ENCODE results near the gene ADO.
A peak's percentile ranks its signal among the peaks of the same experiment; 100 is the strongest.

The ADO gene

DNA sequence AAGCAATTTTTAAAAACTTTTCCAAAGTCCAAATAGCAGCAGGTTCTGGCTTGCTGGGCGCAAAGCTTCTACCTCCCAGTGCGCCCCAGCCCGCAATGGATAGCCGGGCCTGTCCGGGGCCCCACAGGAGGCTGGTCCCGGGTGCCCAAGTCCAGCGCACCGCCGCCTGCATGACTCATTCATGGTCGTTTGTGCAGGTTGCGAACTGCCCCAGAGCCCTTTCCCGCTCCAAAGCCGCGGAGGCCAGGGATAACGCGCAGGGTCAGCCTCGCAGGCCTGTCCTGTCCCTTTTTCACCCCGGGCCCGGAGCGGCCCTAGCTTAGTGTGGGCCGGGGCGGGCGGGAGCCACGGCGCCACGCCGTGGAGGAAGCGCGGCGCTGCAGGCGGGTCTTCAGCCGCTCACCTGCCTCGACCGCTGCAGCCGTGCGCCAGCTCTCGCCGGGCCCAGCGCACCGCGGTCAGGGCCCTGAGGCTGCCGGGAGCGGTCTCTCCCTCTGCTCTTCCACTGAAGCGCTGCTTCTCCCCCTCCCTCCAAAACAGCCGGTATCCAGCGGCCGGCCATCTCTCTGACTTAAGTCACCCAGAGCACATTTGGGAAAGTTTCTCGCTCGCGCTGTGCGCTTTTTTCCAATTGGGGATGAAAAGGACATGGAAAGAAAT, 13.4 kb downstream of the ADO start:
- DNase-seq (ENCODE audit: low spot score) = peak; percentile 56

DNA sequence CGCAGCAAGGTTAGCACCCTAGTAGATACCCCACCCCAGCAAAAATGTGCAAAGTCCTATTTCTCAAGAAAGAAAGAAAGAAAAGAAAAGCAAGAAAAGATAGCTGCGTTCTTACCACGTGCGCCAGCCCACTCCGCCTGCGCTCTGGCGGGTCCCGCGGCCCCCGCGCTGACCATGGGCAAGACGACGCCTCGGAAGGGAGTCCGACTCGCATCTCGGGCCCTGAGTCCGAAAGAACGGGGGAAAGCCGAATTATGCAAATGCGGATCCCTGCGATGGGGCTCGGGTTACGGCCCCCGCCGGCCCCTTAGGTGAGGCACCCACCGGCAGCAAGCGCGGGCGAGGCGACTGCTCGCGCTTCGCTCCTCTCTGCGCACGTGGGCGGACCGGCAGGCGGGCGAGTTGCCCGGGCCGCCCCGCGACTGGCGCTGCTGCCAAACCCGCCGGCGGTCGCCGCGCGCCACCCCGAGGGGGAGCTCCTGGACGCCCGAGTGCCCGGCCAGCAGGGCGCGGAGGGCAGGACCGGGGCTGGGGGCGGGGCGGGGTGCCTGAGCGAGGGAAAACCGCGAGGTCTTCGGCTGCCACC, 14.0 kb downstream of the ADO start:
- no peak for DNase-seq (ENCODE audit: low spot score)

DNA sequence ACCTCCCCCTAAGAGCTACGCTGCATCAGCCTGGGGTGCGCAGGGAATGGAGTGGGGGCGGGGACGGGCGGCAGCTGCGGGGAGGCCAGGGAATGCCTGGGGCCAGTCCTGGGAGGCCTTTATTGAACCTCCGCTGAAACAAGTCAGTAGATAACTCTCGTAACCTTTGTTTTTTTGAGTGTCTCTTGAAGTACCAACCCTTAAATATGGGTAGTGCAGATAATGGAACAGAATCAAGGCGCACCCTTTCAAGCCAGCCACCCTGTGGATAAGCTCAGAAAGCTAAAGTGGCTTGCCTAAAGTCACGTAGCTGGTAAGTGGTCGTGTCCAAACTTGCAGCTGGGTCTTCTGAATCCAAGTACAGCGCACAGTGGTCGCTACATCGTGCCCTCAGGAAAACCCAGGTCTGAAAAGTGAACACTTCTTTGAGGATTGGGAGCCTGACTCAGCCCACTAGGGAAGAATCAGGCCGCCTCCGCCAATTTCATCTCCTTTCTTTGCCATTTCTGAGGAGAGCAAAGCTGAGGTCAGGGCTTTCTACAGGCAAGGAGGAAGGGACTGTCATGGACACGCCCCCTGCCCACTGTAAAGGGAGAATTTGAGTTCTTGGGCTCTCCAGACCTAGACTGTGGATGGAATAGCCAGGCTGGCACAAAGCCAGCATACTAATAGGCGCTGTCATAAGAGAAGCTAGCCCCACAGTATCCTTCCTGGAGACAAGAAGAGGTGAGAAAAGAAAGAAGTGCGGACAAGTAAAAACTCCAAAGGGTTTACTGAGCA, 14.8 kb downstream of the ADO start:
- DNase-seq (ENCODE audit: low spot score) = no peak

DNA sequence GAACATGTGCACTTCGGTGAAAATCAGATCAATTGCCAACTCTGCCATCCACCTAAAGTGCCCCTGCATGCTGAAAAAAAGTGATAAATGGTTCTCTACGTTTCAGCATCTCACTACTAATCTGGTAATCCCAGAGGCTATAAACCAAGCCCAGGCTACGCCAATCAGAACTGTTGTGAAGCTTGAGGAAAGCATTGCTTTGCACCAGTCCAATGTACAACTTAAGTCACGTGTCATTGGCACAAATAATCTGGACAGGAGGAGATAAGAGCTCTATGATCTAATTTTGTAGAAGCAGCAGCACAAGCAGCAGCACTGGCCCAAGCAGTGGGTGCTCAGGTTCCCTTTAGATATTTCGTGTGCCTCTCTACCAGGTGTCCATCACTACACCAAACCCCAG, 16.1 kb downstream of the ADO start:
- DNase-seq (ENCODE audit: low spot score) = no peak

GRCh38 chr10:62826273-62826672, 21.8 kb downstream of the ADO start:
- DNase-seq (ENCODE audit: low spot score) = no peak

DNA sequence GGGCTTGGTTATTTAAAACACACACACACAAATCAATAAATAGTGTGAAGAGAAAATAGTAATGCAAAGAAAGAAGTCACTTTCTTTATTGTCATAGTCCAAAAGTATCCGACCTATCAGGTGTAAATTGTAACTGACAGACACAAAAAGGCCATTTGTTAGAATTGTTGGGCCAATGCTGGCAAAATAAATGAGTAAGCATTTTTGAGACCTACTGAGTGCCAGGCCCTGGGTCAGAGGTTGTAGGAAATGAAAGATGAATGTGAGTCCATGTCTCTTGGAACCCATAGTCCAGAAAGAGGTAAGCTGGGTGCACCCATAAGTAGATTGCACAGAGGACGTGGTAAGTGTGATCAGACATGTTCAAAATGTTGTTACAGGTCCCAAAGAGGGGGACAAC, 25.1 kb downstream of the ADO start:
- DNase-seq (ENCODE audit: low spot score) = no peak

DNA sequence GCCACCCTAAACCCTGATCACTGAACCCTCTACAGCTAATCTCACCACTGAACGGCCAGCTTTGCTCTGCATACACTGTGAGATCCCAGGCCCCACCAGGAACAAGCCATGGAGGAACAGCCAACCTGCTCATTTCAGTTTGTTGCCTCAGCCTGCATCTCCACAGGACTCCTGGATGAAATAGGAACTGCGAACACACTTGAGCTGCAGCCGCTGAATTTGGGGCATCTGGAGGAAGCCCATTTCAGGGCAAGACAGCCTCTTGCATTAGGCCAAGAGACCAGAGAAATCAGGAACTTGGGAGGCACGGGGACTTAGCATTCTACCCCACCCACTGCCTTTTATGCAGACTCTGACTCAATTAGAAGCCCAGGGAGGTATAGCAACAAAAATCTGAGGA, 26.2 kb downstream of the ADO start:
- DNase-seq (ENCODE audit: low spot score) = no peak

GRCh38 chr10:62831346-62831745, 26.8 kb downstream of the ADO start:
- DNase-seq (ENCODE audit: low spot score) = no peak

DNA sequence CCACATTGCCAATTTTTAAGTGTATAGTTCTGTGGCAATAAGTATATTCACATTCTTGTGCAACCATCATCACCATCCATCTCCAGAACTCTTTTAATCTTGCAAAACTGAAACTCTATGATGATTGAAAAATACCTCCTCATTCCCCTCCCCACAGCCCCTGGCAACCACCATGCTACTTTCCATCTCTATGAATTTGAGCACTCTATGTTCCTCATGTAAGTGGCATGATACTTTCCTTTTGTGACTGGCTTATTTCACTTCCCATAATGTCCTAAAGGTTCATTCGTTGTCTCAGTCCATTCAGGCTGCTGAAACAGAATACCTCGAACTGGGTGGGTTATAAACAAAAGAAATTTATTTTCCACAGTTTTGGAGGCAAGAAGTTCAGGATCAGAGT, 35.1 kb downstream of the ADO start:
- no peak for DNase-seq (ENCODE audit: low spot score)

DNA sequence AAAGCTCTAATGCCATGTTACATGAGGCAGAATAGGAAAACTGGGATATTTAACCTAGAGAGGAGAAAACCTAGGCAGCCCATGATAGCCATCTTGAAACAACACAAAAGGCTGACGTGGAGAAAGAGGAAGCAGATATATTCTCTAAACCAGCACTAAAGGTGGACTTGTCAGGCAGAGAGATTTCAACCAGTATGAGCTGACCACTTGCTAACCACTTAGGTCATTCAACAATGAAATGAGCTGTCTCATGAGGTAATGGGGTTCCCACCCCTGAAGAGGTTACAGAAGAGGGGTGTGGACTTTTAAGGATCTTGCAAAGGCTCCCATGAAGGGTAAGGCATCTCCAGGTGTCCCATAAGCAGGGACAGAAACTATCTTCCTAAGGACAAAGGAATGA, 38.5 kb downstream of the ADO start:
- DNase-seq (ENCODE audit: low spot score) = no peak

DNA sequence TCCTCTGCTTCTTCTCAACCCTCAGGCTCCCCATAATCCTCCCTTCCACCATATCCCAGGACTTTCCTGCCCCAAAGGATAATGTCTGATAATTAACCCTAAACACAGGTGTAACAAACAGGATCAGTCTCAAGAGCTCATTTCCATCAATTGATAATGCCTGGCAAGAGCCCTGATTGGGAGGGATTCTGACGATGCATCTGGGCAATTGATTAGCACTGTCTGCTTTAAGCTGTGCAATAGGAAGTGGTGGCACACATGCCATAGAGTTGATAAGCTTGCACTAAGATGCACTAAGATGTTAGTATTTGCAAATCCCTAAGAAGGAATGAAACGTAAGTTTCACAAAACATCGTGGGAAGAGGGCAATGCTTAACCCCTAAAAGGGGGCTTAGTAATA, 39.1 kb downstream of the ADO start:
- no peak for DNase-seq (ENCODE audit: low spot score)

DNA sequence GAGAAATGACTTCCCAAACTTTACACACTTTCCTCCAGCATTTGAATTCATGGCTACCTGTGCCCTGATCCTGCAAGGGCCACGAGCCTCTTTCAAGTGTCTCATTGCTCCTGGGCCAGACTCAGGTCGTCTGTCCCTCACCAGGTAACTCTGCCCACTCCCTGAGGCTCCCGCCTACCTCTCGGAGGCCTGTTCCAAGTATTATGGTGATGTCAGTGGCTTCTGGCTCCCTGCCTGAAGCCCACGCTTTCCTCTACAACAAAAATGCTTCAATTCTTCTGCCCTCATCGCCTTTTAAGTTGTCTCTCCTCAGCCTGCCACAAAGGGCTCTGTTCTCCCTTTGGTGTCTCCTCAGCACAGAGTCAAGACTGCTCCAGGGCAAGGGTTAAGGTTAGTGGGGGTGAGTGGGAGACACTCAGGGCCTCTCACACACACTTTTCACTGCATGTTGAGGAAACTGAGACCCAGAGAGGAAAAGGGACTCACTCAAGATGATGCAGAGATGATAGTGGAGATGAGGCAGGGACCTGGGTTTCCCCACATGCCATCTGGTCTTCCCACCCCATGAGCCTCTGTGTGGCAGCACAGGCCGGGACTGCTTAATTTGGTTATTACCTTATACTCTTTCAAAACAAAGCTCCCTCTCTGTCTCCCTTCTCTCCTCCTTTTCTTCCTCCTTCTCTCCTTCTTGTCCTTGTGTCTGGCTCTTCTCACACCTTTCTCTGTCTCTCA, 39.9 kb downstream of the ADO start:
- DNase-seq (ENCODE audit: low spot score) = no peak

- no peak for DNase-seq (ENCODE audit: low spot score)
Observed at GRCh38 chr10:62847433-62847832, 42.9 kb downstream of the ADO start.

GRCh38 chr10:62850646-62851045, 46.1 kb downstream of the ADO start:
- no peak for DNase-seq (ENCODE audit: low spot score)

- DNase-seq (ENCODE audit: low spot score) = no peak
Observed at GRCh38 chr10:62851442-62851841, 46.9 kb downstream of the ADO start.

GRCh38 chr10:62852961-62853702, 48.6 kb downstream of the ADO start:
- peak; percentile 4 for DNase-seq (ENCODE audit: low spot score)

GRCh38 chr10:62853710-62854109, 49.2 kb downstream of the ADO start:
- peak; percentile 3 for DNase-seq (ENCODE audit: low spot score)

DNA sequence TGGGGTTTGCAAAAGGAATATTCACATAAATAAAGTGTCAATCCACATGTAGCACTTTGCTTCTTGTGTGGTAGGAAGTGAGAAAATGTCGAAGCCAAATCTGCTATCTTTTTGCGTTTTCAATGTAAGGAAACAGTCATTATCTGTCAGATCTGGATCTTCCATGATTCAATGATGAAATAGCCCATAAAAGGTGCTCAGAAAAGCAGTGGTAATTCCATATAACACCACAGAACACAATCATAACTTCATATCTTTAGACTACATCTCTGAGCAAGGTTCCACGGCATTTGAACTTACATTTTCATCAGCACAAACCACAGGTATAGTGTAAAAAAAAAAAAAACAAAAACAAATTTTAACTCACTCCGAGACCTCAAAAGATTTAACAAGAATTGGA, 51.5 kb downstream of the ADO start:
- no peak for DNase-seq (ENCODE audit: low spot score)
